Activated CD8-positive, alpha-beta memory T cell treated with anti-CD3 and anti-CD28 coated beads for 1 hour (primary cell): Measurements from ENCODE around the gene CARMIL1.

Source experiments
- DNase-seq, 2 donors: peaks; one replicate each; pipeline ENCODE4 v3.0.0-alpha.2; 2020; ENCODE audit warnings: low read depth in 1 of 2; ENCODE audit errors: extremely low read depth in 1 of 2

Gene CARMIL1

GRCh38 chr6:25306379-25306778, 27.2 kb downstream of the CARMIL1 start:
- DNase-seq, result no peak

- DNase-seq, result no peak
Observed at GRCh38 chr6:25307805-25308494, 28.8 kb downstream of the CARMIL1 start.

- DNase-seq, result no peak
Observed at GRCh38 chr6:25309886-25310285, 30.7 kb downstream of the CARMIL1 start.

- no peak for DNase-seq
Observed at GRCh38 chr6:25311331-25311840, 32.2 kb downstream of the CARMIL1 start.

- DNase-seq, result no peak
Observed at GRCh38 chr6:25312034-25312620, 33.0 kb downstream of the CARMIL1 start.

GRCh38 chr6:25312703-25313102, 33.5 kb downstream of the CARMIL1 start:
- DNase-seq, result no peak

GRCh38 chr6:25314509-25315175, 35.5 kb downstream of the CARMIL1 start:
- DNase-seq, result no peak

- no peak for DNase-seq
Observed at GRCh38 chr6:25315194-25316177, 36.3 kb downstream of the CARMIL1 start.

- DNase-seq, result no peak
Observed at GRCh38 chr6:25316626-25317025, 37.5 kb downstream of the CARMIL1 start.

GRCh38 chr6:25318589-25318988, 39.4 kb downstream of the CARMIL1 start:
- no peak for DNase-seq

GRCh38 chr6:25320459-25320858, 41.3 kb downstream of the CARMIL1 start:
- DNase-seq, result no peak

- no peak for DNase-seq
Observed at GRCh38 chr6:25322692-25323091, 43.5 kb downstream of the CARMIL1 start.

- no peak for DNase-seq
Observed at GRCh38 chr6:25324066-25324762, 45.0 kb downstream of the CARMIL1 start.

- no peak for DNase-seq
Observed at GRCh38 chr6:25326126-25326525, 47.0 kb downstream of the CARMIL1 start.

- no peak for DNase-seq
Observed at GRCh38 chr6:25326960-25327359, 47.8 kb downstream of the CARMIL1 start.

GRCh38 chr6:25327432-25327831, 48.3 kb downstream of the CARMIL1 start:
- no peak for DNase-seq

GRCh38 chr6:25329161-25329817, 50.1 kb downstream of the CARMIL1 start:
- DNase-seq, result no peak

GRCh38 chr6:25329982-25330381, 50.8 kb downstream of the CARMIL1 start:
- DNase-seq, result no peak

GRCh38 chr6:25330796-25331685, 51.9 kb downstream of the CARMIL1 start:
- no peak for DNase-seq
